HG02571 (cell line): Measurements from ENCODE around the gene ARHGEF9.

Experiments used
- ATAC-seq: cut with Tn5 transposase; IDR thresholded peaks from one replicate; pipeline ENCODE4 v1.9.1; 2021; ENCODE audit warnings: mild to moderate bottlenecking, moderate library complexity; ENCODE audit not compliant: unreplicated experiment

ARHGEF9 gene

DNA sequence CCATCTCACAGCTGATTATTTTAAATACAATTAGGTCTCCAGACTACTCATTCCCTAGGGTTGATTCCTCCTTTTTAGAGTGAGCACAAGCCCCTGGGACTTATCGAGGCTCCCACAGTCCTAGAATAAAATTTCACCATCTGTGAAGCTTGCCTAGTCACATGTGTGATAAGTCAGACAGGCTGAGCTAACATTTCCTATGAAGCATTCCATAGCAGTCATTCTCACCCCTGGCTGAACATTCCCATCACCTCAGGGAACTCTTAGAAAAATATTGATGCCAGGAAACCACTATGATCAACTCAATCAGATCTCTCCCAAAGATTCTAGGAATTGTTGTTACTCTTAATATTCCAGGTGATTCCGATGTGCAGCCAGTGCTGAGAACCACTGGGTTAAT is 37.7 kb downstream of the ARHGEF9 start:
- no peak for ATAC-seq

DNA sequence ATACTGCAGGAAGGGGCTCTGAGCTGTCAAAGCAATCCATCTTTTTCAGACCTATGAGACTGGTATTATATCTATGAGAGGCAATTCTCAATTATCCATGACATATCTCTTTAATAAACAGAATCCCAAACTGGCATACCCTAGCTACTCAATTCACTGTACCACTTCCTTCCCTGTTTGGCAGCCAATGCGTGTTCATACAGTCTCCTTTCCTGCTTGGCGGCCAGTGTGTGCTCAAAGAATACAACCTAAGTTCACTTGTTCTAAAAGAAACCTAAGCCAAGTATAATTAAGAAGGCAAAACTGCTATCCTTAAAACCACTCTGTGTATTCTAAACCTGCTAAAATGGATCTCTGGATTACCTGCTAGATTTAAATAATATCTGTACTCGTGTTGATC is 38.3 kb downstream of the ARHGEF9 start:
- no peak for ATAC-seq

DNA sequence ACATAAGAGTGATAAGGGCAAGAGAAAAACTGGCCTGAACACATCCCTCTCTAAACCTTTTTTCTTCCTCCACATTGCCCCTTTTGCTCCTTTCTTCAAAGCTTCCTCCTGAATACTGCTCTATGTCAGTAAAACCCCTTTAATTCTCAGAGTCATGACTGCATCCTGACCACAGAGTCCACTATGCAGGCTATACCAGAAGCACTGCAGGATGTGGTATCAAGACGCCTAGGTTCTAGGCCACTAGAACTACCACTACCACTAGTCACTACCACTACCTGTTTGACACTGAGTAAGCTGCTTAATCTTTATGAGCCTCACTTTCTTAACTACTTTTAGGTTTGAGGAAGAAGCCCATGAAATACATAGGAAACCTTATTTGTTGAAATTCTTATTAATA is 38.7 kb downstream of the ARHGEF9 start:
- ATAC-seq: no peak

DNA sequence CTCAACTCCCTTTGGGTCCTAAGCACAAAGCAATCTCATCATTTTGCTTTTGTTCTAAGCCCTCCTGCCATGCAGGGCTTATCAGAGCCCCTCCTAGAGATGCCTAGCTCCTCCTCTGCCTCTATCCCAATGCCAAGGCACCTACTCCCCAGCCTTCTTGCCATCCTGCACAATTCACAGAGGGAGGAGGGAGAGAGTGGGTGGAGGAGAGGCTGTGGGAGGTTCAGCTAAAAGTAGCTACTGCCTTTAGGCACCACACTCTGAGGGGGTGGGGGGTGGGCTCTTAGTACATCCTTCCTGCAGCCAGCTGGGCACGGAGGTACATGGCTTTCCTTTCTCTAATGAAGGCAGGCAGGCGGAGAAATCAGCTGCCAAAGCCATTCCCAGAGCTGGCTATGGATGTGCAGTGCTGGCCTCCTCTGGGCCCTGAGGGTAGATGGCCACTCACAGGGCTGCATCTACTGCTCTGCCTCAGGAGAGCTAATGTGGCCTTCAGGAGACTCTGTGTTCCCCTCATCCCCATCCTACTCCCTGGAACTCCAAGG is 40.1 kb downstream of the ARHGEF9 start:
- no peak for ATAC-seq

DNA sequence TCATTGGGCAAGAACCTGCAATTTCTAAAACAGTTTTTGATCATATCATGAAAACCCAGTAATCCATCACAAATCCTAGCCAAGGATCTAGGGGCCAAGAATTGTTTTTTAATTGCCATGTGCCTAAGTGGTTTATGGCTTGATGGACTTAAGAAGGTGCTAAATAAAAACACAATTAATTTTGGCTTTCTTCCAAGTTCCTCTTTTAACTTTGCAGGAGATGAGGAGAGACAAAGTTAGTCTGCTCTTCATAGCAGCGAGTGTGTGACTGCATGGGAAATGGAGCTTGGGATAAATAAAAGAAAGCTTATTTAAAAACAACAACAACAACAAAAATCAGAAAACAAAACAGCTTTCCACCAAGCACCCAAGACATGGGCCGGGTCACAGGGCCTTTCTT is 41.4 kb downstream of the ARHGEF9 start:
- no peak for ATAC-seq

DNA sequence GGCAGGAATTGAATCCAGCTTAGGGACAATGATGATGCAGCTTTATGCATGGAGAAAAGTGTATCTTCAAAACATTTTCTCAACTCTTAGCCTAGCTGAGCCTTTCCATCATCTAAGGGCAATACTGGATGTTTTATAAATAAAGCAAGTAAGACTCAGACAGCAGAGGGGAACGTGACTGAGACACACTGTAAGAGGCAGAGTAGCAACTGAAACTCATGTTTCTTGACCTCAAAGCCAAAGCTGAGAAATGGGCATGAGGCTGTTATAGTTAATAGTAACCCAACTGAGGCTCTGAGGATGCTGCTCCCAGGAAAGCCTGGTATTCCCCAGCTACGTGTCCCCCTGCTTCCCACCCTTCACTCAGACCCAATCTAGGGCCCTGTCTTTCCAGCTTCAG is 44.6 kb downstream of the ARHGEF9 start:
- no peak for ATAC-seq

DNA sequence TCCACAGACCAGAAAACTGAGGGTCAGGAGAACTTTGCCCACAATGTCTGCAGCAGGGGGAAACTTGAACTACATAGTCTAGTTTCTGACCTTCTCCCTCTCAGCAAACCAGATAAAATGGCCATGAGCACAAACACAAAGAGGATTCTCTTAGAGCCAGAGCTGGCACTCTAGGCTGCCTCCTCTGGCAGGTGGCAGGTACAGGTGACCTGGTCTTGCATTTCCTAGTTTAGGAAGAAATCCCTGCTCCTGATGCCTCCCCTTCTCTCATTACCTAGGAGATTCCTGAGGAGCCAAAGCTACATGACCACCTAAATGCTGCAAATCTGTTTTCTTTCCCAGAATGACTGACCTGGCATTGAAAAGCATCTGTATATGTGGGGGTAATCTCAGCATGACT is 45.1 kb downstream of the ARHGEF9 start:
- no peak for ATAC-seq

DNA sequence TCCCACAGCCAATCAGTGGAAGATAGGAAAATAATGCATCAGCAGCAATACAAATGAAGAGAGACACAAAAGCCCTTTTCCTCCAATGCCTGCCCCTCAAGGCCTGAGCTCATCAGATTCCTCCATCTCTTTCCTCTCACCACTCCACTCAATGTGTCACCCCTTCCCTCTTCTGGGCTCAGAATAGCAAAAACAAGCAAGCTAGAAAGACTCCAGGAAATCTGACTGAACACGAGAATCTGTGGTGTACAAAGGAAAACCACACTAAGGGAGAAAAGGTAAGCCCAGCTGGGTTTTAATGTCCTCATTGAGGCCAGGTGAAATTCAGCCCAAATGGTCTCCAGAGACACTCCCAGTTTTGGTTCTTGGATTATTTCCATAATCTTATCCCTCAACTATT is 46.3 kb downstream of the ARHGEF9 start:
- no peak for ATAC-seq

DNA sequence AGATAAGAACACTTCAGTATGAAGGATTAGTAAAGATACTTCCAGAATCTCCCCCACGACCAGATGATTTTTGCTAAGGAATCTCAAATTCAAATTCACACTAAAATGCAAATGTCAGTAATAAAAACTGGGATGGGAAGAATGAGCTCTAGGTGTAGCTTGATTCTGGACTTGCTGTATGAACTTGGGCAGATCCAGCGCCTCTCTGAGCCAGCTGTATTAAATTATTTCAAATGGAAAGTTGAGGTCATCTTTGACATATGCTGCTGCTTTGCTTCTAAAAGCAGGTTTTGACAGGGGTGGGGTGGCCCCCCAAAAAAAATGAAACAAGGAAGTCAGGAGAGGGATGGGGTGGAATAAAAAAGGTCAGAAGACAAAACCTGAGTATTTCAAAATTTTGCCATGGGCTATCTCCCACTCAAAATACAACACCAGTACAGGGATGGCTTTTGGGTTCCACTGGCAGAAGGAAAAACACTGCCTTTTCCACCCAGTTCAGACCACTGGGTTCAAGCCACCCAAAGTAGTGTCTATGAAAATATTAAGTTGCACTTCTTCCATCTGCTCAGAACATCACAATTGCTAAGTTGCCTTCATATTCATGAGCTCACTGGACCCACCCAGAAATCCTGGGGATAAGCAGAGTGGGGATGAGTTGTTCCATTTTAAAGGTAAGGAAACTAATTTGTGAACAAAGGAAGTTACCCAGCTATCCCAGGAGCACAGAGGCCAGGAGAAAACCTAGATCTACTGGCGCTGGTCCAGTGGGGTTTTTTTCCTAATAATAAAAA is 47.7 kb downstream of the ARHGEF9 start:
- ATAC-seq: no peak

DNA sequence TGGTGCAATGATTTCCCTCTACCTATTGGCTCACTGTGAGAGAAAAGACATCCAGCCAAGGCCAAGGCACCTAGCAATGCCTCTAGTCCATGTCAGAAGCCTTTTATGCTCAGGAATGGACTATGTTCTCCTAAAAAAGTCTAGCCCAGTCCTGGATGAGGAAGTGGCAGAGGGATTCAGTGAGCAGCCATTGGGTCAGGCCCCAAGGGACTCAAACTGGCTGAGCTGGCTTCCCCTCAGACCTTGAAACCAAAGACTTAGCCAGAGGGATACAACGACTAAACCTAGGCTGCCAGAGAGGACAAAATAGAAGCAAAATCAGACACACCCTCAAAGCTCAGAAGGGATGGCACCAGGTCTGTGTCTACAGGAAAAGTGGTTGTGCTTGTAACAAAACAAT is 49.1 kb downstream of the ARHGEF9 start:
- ATAC-seq: no peak

DNA sequence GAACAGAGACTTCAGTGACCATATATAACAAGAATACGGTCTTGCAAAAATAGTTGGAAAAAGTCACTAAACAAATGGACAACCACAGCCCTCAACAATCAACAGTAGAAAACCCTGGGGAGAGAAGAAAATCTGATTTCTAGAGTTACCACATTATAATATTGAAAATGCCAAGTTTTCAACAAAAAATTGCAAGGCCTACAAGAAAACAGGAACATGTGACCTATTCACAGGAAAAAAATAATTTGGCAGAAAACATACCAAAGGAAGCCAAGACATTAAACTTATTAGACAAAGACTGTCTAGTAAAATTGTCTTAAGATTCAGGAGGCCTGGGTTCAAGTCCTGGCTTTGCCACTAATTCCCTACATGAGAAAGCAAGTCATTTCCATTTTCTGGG is 64.7 kb downstream of the ARHGEF9 start:
- no peak for ATAC-seq

DNA sequence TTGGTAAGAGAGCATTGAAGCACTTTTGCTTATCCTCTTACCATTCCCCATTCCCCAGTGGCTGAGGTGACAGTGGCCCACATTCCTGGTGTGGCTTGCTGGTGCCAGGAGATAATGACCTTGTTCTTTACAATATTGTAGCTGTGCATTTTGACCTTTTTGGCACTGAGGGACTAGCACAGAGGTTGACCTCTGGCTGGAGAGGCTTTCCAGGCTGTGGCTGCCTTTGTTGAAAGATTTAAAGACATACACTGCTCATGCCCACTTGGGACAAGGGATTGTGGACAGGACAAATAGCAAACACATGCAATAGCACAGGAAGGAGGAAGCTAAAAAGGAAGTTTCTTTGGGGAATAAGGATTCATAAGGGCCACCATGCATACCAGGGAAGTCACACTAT is 65.4 kb downstream of the ARHGEF9 start:
- no peak for ATAC-seq

DNA sequence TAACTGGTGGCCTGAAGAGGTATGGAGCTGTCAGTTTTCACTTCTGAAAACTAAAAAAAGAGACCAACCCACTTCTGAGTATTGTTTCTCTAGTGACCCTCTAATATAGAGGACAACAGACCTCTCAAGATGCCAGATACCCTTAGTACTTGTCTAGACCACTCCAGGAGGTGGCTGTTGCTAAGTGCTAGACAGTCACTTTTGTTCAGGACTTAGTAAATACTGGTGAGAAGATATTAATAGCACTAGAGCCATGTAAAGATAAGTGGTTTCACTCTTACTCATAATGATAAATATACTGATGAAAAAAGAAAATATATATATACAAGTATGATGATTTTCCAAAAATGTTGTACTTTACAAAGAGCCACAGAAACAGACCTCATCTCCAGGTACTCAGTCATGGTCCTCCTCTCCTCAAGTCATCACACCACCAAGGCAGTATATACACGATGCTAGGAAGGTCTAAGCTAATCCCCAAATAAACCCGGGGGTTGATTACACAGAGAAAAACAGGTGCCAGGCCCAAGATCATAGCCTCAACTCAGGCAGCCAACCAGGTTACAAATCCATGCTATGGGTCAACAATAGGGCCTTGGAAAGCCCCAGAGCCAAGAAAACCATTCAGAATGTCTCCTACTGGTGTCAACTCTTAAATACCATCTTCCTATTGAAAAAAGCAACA is 66.9 kb downstream of the ARHGEF9 start:
- ATAC-seq: peak; percentile 68

DNA sequence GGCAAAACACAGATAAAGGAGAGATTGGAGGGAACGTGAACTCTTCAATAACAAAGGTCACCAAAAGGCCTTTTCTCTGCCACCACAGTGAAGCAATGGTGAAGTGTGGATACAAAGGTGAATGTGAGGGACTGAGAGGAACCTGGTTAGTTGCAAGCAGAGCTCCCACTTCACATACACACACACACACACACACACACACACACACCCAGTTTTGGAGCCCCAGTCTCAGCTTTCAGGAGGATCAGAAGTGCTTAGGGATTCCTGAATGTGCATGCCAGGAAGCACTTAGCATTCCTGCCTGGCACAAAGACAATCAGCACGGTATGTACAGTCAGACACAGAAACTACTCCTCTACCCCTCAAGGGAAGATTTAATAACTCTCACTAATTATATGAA is 71.5 kb downstream of the ARHGEF9 start:
- no peak for ATAC-seq

DNA sequence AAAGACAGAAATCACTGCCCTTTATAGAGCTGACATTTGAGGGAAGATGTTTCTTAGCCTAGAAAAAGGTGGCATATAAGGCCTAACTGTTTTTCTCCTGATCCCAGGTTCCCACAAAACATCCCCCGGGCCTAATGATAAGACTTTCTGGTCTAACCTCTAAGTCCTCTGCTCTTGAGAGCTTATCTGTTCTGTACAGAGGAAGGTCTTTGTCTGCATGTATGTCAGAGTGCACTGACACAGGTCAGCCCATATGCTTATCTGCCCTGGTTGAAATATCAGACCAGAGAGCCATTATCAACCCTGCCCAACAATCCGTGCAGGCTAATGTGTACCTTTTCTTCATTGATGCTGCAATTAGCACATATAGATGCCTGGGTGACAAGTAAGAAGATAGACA is 76.2 kb downstream of the ARHGEF9 start:
- ATAC-seq: no peak

DNA sequence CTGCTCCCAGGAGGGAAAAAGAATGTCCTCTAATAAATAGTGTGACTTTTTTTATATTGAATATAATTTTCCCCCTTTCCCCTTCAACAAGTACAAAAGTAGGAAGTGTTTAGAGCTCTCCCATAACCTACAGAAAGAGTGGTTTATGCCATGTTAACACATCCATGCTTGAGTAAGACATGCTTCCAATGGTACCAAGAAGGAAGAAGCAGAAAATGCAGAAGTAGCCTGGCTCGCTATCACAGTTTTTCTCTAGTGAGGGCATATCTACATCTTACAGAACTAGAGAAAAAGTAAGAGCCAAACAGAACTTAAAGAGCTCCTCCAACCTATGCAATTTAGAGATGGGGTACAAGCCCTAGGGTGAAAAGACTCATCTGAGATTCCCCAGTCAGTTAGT is 82.5 kb downstream of the ARHGEF9 start:
- no peak for ATAC-seq

DNA sequence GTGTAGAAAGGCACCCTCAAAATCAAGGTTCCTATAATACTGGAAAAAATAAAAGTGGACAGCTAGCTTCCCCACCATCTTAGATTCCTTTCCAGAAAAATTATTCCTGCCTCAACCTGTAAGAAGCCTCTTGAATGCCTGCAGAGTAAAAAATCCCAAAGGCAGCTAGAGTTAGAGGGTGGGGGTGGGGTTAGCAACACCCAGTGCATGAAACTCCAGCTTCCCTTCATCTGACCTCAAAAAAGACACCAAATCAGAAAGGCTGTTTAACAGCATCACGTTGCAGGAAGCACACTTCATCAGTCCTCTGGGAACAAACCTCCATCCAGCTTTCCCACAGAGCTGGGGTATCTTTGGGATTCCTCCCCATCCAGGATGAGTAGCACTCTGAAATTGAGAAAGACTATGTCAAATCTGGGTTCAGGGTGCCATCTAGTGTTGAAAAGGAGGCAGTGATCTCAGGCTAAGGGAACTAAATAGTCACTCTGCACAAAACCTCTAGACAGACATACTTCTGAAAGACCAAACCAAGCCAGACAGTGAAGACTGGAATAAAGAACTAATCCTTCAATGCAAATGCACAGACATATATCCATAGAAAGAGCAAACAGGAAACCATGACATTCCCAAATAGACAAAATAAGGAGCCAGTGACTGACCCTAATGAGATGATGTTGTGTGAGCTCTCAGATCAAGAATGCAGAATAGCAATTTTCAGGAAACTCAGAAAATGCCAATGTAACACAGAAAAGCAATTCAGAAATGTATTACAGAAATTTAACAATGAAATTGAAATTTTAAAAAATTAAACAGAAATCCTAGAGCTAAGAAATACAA is 97.9 kb downstream of the ARHGEF9 start:
- ATAC-seq: peak; percentile 70

DNA sequence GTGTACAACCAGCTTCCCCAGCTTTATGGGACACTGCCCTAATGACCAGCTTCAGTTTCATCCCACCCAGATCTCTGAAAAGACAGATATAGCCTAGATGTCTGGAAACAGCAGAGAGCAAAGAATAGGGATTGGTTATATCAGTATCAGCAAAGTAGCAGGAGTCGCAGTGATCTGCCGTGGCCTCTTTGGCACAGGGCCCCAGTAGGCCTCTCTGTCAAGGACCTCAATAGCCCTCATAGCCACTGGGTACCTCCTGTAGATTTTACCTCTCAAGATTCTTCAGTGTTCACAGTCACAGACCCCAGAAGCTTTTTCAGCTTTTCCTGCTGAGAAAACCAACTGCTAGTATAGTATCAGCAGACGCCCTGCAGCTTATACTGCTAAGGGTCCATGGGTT is 104.6 kb downstream of the ARHGEF9 start:
- ATAC-seq: no peak

DNA sequence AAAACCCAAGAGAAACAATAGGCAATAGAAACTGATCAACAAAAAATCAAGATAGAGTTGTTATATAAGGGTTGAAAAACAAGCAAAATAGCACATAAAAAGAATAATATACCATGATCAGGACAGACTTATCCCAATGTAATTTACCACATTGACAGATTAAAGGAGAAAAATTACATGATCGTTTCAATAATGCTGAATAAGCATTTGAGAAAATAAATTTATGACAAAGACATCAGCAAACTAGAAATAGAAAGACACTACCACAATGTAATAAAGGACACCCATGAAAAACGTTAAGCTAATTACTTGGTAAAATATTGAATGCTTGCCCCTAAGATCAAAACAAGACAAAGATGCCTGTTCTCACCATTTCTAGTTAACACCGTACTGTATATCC is 105.6 kb downstream of the ARHGEF9 start:
- no peak for ATAC-seq

DNA sequence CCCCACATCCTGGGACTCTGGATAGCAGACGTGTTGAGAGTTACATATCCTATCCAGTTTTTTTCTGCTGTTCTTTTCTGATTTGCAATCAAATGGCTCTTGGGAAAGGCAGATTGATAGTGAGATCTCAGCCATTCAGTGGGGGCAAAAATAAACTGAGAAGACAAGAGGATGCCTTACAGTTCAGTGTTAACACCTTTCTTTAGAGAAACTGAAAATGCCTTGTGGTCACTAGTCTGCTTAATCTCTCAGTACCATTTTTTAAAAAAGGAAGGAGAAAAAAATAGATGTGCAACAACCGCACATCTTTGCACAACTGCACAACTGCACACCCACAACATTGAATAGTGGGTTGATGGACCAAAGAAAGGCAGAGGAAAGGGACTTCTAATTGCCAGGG is 109.3 kb downstream of the ARHGEF9 start:
- no peak for ATAC-seq

DNA sequence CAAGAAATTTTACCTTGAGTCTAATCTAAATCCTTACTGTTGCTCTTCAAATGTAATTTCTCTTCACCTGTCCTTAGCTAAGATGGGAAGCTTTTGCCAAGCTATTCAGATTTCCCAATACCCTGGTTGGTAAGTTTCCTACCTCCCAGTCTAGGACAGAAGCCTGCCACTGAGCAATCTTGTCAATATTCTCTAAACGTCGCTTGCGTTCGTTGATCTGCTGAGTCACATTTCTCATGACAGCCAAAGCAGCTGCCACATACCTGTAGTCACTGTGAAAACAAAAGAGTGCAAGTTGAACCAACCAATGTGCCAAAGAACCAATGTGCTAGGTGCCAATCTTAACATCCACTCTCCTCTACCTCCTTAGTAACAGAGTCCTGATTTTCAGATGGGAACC is 111.1 kb downstream of the ARHGEF9 start:
- no peak for ATAC-seq

DNA sequence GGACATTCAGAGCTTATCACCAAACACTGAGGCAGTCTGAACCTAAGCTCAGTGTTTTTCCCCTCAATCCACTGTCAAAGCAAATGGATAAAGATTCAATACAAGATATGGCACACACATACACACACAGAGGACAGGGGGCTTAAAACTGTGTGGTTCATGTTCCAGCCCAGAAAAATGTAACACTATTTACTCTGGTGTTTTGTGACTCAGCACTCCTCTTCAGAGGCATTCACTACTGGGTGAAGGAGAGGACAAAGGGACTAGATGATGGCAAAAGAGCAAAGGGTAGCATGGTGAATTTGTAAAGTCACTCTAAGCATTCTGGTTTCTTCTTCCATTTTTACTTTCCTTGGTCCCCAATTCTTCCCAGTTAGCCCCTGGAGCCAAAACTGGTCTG is 120.3 kb downstream of the ARHGEF9 start:
- no peak for ATAC-seq
